CD4-positive, alpha-beta T cell (primary cell): Measurements from ENCODE around the gene CERS5. TPM values are rescaled to one million over a fixed set of nuclear protein-coding genes. Genes with fewer than 3 reads are reported as not detected.
A peak's percentile ranks its signal among the peaks of the same experiment; 100 is the strongest.

Experiments
- ATAC-seq: fragments of 200-7000 bp; cut with Tn5 transposase; one replicate; pipeline ENCODE4 v1.10.0; 2022; ENCODE audit warnings: mild to moderate bottlenecking; ENCODE audit not compliant: poor library complexity
- CTCF ChIA-PET: fragments of 350-600 bp; sonication (Branson Sonifier 250); formaldehyde crosslinking; loops from one replicate; lab custom pipeline; 2021; ENCODE audit warnings: antibody characterized with exemption, inconsistent platforms; lab: Charles Lee
- POLR2A ChIA-PET: fragments of 350-600 bp; sonication (Branson Sonifier 250); formaldehyde crosslinking; loops from one replicate; lab custom pipeline; 2021; ENCODE audit warnings: antibody characterized with exemption, inconsistent platforms; lab: Charles Lee
- DNase-seq, 14 experiments: peaks; one replicate each; pipeline ENCODE4 v3.0.0-alpha.2; 2013 to 2020; ENCODE audit warnings: mixed read lengths in 2 of 14
- H3K27ac ChIP-seq, 2 donors: one replicate each; pipeline versions ENCODE4 v1.5.1 to v1.7.0; 2013; ENCODE audit warnings: low read length in 2 of 2, low read depth in 1 of 2, mild to moderate bottlenecking in 1 of 2
- H3K27me3 ChIP-seq, 2 experiments: 1 replicate in 1 of 2; 2 replicates in 1 of 2; pipeline versions ENCODE4 v1.6.1 to v1.7.0; 2013; ENCODE audit warnings: low read length in 2 of 2, control low read depth in 1 of 2, mild to moderate bottlenecking in 1 of 2, moderate library complexity in 1 of 2; ENCODE audit not compliant: insufficient read depth in 2 of 2, control insufficient read depth in 1 of 2
- H3K36me3 ChIP-seq: one replicate; pipeline ENCODE4 v1.6.1; 2013; ENCODE audit warnings: low read length, control low read depth; ENCODE audit not compliant: insufficient read depth
- H3K4me1 ChIP-seq: one replicate; pipeline ENCODE4 v1.6.1; 2013; ENCODE audit warnings: low read length, control low read depth; ENCODE audit not compliant: insufficient read depth
- H3K4me3 ChIP-seq: one replicate; pipeline ENCODE4 v1.5.1; 2013; ENCODE audit warnings: mild to moderate bottlenecking, low read length, moderate library complexity
- H3K9me3 ChIP-seq, 2 experiments: 1 replicate in 1 of 2; 2 replicates in 1 of 2; pipeline versions ENCODE4 v1.6.1 to v1.7.0; 2013; ENCODE audit warnings: low read length in 2 of 2, mild to moderate bottlenecking in 2 of 2, control low read depth in 1 of 2, moderate library complexity in 1 of 2; ENCODE audit not compliant: control insufficient read depth in 1 of 2, insufficient read depth in 1 of 2
- H3K27ac Mint-ChIP-seq: one replicate; pipeline ENCODE4 v1.8.0; 2020; ENCODE audit warnings: mixed read lengths
- H3K27me3 Mint-ChIP-seq: one replicate; pipeline ENCODE4 v1.8.0; 2021; ENCODE audit warnings: mixed read lengths
- H3K36me3 Mint-ChIP-seq: one replicate; pipeline ENCODE4 v1.8.0; 2021; ENCODE audit warnings: low read depth, mixed read lengths
- H3K4me1 Mint-ChIP-seq: one replicate; pipeline ENCODE4 v1.8.0; 2021; ENCODE audit warnings: low read depth, mixed read lengths
- H3K4me3 Mint-ChIP-seq: one replicate; pipeline ENCODE4 v1.8.0; 2020; ENCODE audit warnings: mild to moderate bottlenecking, mixed read lengths
- H3K9me3 Mint-ChIP-seq: one replicate; pipeline ENCODE4 v1.8.0; 2020; ENCODE audit warnings: mixed read lengths
- CTCF ChIP-seq: fragments of 200-600 bp; IDR thresholded peaks from one replicate; pipeline ENCODE4 v1.8.0; 2022; ENCODE audit warnings: antibody characterized with exemption, mild to moderate bottlenecking
- intact Hi-C, 2 experiments: fragments of 100-400 bp; cut with DNase I in 1 of 2; cut with micrococcal nuclease in 1 of 2; formaldehyde crosslinking; loops; one replicate each; pipeline versions ENCODE4 v1.15.1 to v1.9.0; 2023 to 2025; cut with DNase I, micrococcal nuclease
- total RNA-seq, 174 experiments: library from RNA in 2 of 174; stranded (reverse) in 2 of 174; gene quantifications; one replicate each; pipeline ENCODE4 v1.2.3 and lab custom pipeline; 2021 to 2026

The CERS5 gene
- total RNA-seq, 2 experiments from 2014 or later, result 42.3 to 44.5 TPM

DNA sequence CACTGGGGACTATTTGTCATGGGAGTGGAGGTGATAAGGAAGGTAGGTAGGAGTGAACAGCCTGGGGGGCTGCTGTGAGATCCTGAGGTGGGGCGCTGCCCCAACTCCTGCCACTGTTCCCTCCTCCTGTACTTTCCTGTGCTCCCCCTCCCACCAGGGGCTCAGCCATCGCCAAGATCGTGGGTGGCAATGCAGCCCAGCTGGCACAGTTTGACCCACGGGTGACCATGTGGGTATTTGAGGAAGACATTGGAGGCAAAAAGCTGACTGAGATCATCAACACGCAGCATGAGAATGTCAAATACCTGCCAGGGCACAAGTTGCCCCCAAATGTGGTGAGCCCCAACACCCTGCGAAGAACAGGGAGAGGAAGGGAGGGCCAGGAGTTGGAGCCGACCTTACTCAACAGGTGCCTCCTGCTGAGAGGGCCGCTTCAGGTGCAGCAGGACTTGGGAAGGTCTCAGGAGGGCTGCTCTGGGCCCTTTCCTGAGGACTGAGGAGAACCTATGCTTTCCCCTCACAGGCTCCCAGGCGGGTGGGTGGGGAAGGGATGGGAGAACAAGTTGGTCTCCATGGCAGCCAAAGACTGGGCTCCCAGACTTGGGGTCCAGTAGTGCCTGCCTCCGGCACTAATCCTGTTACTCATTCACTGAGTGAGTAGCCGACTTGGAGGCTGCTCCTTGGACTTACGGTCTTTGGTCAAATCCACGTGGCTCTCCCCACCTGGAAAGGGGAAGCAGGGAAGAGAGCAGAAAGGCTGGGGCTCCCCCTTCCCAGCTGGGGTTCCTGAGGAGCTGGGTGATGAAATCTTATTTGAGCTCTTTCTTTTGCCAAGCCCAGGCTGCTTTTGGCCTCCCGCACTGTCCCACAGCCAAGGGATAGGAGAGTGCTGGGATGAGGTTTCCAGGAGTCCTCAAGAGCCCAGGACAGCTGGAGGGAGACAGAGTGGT lies 62.5 kb downstream of the CERS5 start:
- POLR2A ChIA-PET, result interaction anchor here (0.5 to 2.4 kb wide), 2 partner anchors 7 to 9 kb away, joined by 3 to 19 read pairs; partner anchors contain the start of gene COX14
- no peaks in the 10 kb centered on the region for H3K27me3 Mint-ChIP-seq
- no peak for DNase-seq

DNA sequence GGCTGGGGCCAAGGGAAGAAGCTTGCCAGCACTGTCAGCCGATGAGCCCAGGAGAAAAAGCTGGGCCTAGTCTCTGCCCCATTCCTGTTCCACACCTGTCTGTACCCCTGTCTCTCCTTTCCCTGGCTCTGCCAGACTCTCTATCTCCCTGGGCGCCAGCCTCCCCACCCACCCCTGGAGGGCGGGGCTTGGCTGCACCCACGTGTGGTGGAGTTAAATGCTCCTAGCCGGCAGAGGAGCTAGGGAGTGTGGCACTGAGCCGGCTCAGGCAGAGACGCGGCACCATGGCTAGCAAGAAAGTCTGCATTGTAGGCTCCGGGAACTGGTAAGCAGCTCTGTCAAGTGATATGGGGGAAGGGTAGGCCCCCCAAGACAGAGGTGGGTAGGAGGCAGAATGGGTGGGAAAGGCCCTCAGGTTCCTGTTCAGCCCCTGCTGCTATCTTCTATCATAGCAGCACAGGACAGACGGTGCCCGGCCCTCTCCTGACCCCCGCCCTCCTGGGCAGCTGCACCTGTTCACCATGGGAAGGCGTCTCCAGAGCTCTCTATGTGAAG lies 63.3 kb downstream of the CERS5 start, which contains the start of gene GPD1:
Gene GPD1, plus strand, starts transcription at position 242 of the 555 bp plus-strand sequence. Its CDS starts 43 bp downstream, at position 285.
- peak in 2 of 14 experiments; percentile 16 to 35 for DNase-seq
- H3K4me3 ChIP-seq, result no peak within 1 kb of the TSS
- H3K27ac ChIP-seq, result no peak within 1 kb of the TSS
- no peaks in the 10 kb centered on the region for H3K9me3 ChIP-seq
- Mint-ChIP-seq H3K4me1 (no peaks in the 10 kb centered on the region), H3K36me3 (peaks cover 37% of the 10 kb centered on the region), H3K9me3 (no peaks in the 10 kb centered on the region), H3K27me3 (no peaks in the 10 kb centered on the region), H3K27ac (peak within 1 kb of the TSS; percentile 49), H3K4me3 (no peak within 1 kb of the TSS)
- ATAC-seq, result peak; percentile 87
- no peaks in the 10 kb centered on the region for H3K4me1 ChIP-seq
- ChIA-PET CTCF (interaction anchor here (1.2 kb wide), 1 partner anchor 7 kb away, joined by 3 read pairs; no protein-coding TSS in a partner anchor), POLR2A (interaction anchor here (1.1 to 2.4 kb wide), 2 partner anchors 8 to 26 kb away, joined by 3 to 19 read pairs; partner anchors contain the start of gene COX14)
- no peaks in the 10 kb centered on the region for H3K27me3 ChIP-seq
- TF ChIP-seq CTCF, result no peak
- peaks cover 12% of the 10 kb centered on the region for H3K36me3 ChIP-seq
- intact Hi-C loops, result no loop called here

More for the DNA sequence above, 62.5 kb downstream of the CERS5 start:
- TF ChIP-seq CTCF, result no peak
- Histone ChIP-seq H3K4me3 (no peak overlapping the region), H3K4me1 (no peaks in the 10 kb centered on the region), H3K27ac (no peak overlapping the region), H3K36me3 (peaks cover 3% of the 10 kb centered on the region), H3K9me3 (no peaks in the 10 kb centered on the region), H3K27me3 (no peaks in the 10 kb centered on the region)
- no peak overlapping the region for H3K27ac Mint-ChIP-seq
- H3K4me1 Mint-ChIP-seq, result no peaks in the 10 kb centered on the region
- no peaks in the 10 kb centered on the region for H3K9me3 Mint-ChIP-seq
- peaks cover 28% of the 10 kb centered on the region for H3K36me3 Mint-ChIP-seq
- no peak for ATAC-seq
- no peak overlapping the region for H3K4me3 Mint-ChIP-seq
- intact Hi-C loops, result no loop called here
- CTCF ChIA-PET, result no interaction called here

DNA sequence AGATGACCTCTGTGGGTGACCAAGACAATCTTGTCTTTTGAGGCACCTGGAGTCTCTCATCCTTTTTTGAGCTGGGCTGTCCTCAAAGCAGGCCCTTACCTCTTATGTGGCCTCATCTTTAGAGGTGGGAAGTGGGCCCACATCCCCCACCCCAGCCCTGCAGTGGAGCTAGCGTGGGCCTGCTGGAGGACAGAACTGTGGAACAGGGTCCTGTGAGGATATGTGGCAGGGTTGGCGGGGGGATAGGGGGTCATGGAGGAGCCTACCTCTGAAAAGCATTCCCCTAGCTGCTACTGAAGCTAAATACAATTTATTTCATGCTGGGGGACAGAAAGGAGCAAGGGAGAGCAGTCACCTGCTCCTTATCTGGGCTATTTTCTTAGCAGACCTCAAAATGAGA lies 63.8 kb downstream of the CERS5 start:
- H3K9me3 ChIP-seq, result no peaks in the 10 kb centered on the region
- Mint-ChIP-seq H3K4me3 (no peak overlapping the region), H3K9me3 (no peaks in the 10 kb centered on the region), H3K27ac (no peak overlapping the region), H3K36me3 (peaks cover 41% of the 10 kb centered on the region), H3K4me1 (no peaks in the 10 kb centered on the region), H3K27me3 (no peaks in the 10 kb centered on the region)
- ChIA-PET POLR2A (interaction anchor here (1.1 to 2.4 kb wide), 2 partner anchors 9 to 26 kb away, joined by 3 to 19 read pairs; partner anchors contain the start of gene COX14), CTCF (interaction anchor here (1.2 kb wide), 1 partner anchor 7 kb away, joined by 3 read pairs; no protein-coding TSS in a partner anchor)
- TF ChIP-seq CTCF, result no peak
- H3K27me3 ChIP-seq, result no peaks in the 10 kb centered on the region
- intact Hi-C loops, result no loop called here
- no peak overlapping the region for H3K27ac ChIP-seq
- peaks cover 17% of the 10 kb centered on the region for H3K36me3 ChIP-seq
- no peaks in the 10 kb centered on the region for H3K4me1 ChIP-seq
- no peak for DNase-seq
- H3K4me3 ChIP-seq, result no peak overlapping the region
- ATAC-seq, result no peak
